ENCODE data around the gene PCYT1B.

PCYT1B gene

DNA sequence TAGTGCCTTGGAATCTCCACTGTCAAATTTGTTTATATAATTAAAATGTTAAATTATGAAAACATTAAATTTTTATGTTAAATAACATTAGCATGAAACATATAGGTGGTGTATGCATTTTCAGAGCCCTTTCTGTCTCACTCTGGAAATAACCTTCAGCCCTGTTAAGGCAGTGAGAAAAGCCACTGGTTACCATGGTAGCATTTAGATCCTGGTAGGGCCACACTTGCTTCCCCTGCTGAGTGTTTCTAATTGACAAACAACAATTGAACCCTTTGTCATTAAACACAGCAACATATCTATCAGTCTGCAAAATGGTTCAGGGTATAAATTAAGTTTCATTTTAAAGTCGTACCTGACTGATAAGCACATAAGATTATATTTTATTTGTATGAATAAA lies 118.5 kb downstream of the PCYT1B start:
- H3K4me3 ChIP-seq (ENCODE audit: low read depth, low read length) = no peak overlapping the region
- H2AFZ ChIP-seq = no peak overlapping the region
- H3K36me3 ChIP-seq (ENCODE audit: control insufficient read depth, insufficient read depth, low read length) = no peaks in the 10 kb centered on the region
- H3K27ac ChIP-seq = no peak overlapping the region
- no peaks in the 10 kb centered on the region for H3K79me2 ChIP-seq
- H3K4me1 ChIP-seq = no peaks in the 10 kb centered on the region
- TF ChIP-seq, protein P1, sequence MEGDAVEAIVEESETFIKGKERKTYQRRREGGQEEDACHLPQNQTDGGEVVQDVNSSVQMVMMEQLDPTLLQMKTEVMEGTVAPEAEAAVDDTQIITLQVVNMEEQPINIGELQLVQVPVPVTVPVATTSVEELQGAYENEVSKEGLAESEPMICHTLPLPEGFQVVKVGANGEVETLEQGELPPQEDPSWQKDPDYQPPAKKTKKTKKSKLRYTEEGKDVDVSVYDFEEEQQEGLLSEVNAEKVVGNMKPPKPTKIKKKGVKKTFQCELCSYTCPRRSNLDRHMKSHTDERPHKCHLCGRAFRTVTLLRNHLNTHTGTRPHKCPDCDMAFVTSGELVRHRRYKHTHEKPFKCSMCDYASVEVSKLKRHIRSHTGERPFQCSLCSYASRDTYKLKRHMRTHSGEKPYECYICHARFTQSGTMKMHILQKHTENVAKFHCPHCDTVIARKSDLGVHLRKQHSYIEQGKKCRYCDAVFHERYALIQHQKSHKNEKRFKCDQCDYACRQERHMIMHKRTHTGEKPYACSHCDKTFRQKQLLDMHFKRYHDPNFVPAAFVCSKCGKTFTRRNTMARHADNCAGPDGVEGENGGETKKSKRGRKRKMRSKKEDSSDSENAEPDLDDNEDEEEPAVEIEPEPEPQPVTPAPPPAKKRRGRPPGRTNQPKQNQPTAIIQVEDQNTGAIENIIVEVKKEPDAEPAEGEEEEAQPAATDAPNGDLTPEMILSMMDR (IDR thresholded peaks at IDR 0.05) = no peak
- H3K9ac ChIP-seq = no peak overlapping the region
- no peak overlapping the region for H3K4me2 ChIP-seq (ENCODE audit: low read length)
- no peaks in the 10 kb centered on the region for H3K9me3 ChIP-seq (ENCODE audit: control insufficient read depth, low read length)
- H3K27me3 ChIP-seq (ENCODE audit: control insufficient read depth, insufficient read depth, low read length) = no peaks in the 10 kb centered on the region

DNA sequence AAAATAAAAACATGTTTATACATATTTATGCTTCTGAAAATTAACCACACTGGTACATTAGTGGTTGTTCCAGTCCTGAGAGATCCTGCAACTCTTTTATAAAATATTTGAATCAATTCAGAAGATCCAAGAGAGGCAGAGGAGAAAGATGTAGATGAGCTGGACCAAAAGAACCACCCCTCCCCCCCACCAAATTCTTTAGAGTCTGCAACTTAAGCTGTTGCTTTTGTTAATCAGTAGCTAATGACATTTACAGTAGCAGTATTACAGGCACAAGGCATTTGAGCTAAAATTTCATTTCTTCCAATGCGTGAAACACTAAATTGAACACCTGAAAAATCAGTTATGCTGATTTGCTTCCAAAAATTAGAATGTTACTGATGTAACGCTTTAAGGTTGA lies 120.5 kb downstream of the PCYT1B start:
- Histone ChIP-seq H3K36me3 (ENCODE audit: control insufficient read depth, insufficient read depth, low read length) (no peaks in the 10 kb centered on the region), H3K9ac (no peak overlapping the region), H3K27ac (no peak overlapping the region), H3K27me3 (ENCODE audit: control insufficient read depth, insufficient read depth, low read length) (no peaks in the 10 kb centered on the region), H3K4me1 (no peaks in the 10 kb centered on the region), H3K9me3 (ENCODE audit: control insufficient read depth, low read length) (no peaks in the 10 kb centered on the region), H2AFZ (no peak overlapping the region), H3K4me2 (ENCODE audit: low read length) (no peak overlapping the region), H3K79me2 (no peaks in the 10 kb centered on the region), H3K4me3 (ENCODE audit: low read depth, low read length) (no peak overlapping the region)
- TF ChIP-seq, protein P1 (IDR thresholded peaks at IDR 0.05) = no peak

DNA sequence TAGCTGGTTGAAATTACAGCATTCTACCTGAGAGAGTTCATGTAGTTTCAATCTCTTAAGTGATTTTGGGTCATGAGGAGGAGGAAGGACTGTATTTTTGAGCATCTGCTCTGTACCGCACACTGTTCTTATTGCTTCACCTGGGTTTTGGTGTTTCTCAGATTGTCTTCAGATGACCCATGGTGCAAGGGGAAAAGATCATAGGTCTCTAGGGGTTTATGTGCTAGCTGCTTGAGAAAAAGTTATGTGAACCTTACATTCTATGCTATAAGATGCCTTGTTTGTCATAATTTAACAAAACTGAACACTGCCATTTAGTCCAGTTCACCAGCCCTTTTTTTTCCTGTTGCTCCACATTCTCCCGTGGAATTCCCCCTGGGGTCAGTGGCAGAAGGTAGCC lies 121.7 kb downstream of the PCYT1B start:
- Histone ChIP-seq H3K9me3 (ENCODE audit: control insufficient read depth, low read length) (no peaks in the 10 kb centered on the region), H3K27me3 (ENCODE audit: control insufficient read depth, insufficient read depth, low read length) (no peaks in the 10 kb centered on the region), H3K79me2 (no peaks in the 10 kb centered on the region), H3K36me3 (ENCODE audit: control insufficient read depth, insufficient read depth, low read length) (no peaks in the 10 kb centered on the region), H3K27ac (no peak overlapping the region), H3K4me3 (ENCODE audit: low read depth, low read length) (no peak overlapping the region), H3K9ac (no peak overlapping the region), H3K4me1 (no peaks in the 10 kb centered on the region), H2AFZ (no peak overlapping the region), H3K4me2 (ENCODE audit: low read length) (no peak overlapping the region)
- TF ChIP-seq, protein P1 (IDR thresholded peaks at IDR 0.05) = no peak

DNA sequence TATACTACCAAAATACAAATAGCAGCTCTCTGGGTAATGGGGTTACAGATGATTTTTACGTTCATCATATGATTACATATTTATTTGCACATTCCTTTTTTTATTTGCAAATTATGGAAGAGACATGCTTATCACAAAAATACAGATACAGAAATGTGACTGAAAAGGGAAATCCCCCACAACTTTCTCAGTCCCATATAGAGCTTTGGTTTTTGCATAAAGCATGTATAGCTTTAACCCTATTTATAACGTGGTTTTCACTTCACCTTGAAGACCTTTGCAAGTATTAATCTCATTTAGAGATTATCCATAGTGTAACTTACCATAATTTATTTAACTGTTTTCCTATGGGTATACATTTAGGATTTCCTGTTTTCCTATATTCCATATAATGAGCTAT lies 126.7 kb downstream of the PCYT1B start:
- Histone ChIP-seq H3K79me2 (no peaks in the 10 kb centered on the region), H3K9me3 (ENCODE audit: control insufficient read depth, low read length) (no peaks in the 10 kb centered on the region), H3K36me3 (ENCODE audit: control insufficient read depth, insufficient read depth, low read length) (no peaks in the 10 kb centered on the region), H3K4me2 (ENCODE audit: low read length) (no peak overlapping the region), H2AFZ (no peak overlapping the region), H3K4me1 (no peaks in the 10 kb centered on the region), H3K27ac (no peak overlapping the region), H3K27me3 (ENCODE audit: control insufficient read depth, insufficient read depth, low read length) (no peaks in the 10 kb centered on the region), H3K9ac (no peak overlapping the region), H3K4me3 (ENCODE audit: low read depth, low read length) (no peak overlapping the region)
- TF ChIP-seq, protein P1 (IDR thresholded peaks at IDR 0.05) = no peak

DNA sequence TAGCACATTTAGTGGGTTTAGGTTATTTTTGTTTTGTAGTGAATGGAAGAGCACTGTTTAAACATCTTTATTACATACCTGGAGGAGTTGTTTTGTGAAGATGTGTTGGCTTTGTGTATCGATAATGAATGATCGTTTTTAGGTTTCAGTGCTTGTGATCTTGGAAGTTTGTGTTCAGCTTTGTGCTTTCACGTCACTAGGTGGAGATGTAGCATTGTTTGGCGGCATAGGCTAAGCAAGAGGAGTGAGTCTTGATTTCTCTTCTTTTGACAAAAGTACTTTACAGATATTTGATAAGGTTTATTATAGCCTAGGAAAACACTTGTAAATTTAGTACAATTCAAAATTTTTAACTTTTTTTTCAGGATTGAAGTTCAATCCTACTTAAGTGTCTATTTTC lies 131.7 kb downstream of the PCYT1B start:
- Histone ChIP-seq H3K27ac (no peak overlapping the region), H3K9ac (no peak overlapping the region), H3K36me3 (ENCODE audit: control insufficient read depth, insufficient read depth, low read length) (no peaks in the 10 kb centered on the region), H3K4me2 (ENCODE audit: low read length) (no peak overlapping the region), H3K9me3 (ENCODE audit: control insufficient read depth, low read length) (no peaks in the 10 kb centered on the region), H3K79me2 (no peaks in the 10 kb centered on the region), H3K4me1 (no peaks in the 10 kb centered on the region), H3K27me3 (ENCODE audit: control insufficient read depth, insufficient read depth, low read length) (no peaks in the 10 kb centered on the region), H2AFZ (no peak overlapping the region), H3K4me3 (ENCODE audit: low read depth, low read length) (no peak overlapping the region)
- TF ChIP-seq, protein P1 (IDR thresholded peaks at IDR 0.05) = no peak
